Epithelial cell of esophagus (primary cell): ENCODE measurements around the gene SEMA4D.

ENCODE experiments used
- DNase-seq: peaks from one replicate; pipeline ENCODE4 v3.0.0; 2010; ENCODE audit warnings: low read depth
- H3K4me3 ChIP-seq: 2 replicates; pipeline ENCODE4 v1.5.1; 2011; ENCODE audit warnings: mild to moderate bottlenecking, low read length, control low read depth
- CTCF ChIP-seq: IDR thresholded peaks from 2 replicates; pipeline ENCODE4 v1.5.1; 2011; ENCODE audit warnings: low read depth, mild to moderate bottlenecking, low read length, control low read depth, inconsistent platforms; ENCODE audit not compliant: insufficient read depth; ENCODE audit errors: missing control alignments

SEMA4D gene

GRCh38 chr9:89541798-89542197 is 43.9 kb upstream of the SEMA4D start:
- no peak overlapping the region for H3K4me3 ChIP-seq
- TF ChIP-seq CTCF: no peak
- DNase-seq: no peak

DNA sequence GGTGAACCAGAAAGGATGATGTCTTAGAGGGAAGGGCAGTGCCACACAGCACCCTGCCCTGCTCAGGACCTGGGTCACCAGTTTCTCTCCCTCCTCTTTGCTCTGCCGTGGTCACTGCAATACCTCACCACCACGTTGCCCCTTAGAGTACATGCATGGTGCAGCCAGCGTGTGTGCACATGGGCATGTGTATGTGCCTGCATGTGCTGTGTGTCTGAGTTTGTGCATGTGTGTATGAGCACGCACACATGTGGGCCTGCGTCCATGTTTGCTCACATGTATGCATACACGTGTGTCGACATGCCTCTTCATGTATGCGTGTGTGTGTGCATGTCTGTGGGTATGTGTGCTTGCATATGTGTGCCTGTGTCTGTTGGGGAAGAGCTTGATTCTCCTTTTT is 41.5 kb upstream of the SEMA4D start:
- no peak overlapping the region for H3K4me3 ChIP-seq

GRCh38 chr9:89538871-89539270 is 41.0 kb upstream of the SEMA4D start:
- TF ChIP-seq CTCF: no peak
- no peak for DNase-seq
- no peak overlapping the region for H3K4me3 ChIP-seq

More for the DNA sequence above, 41.5 kb upstream of the SEMA4D start:
- no peak for DNase-seq
- no peak for TF ChIP-seq CTCF

DNA sequence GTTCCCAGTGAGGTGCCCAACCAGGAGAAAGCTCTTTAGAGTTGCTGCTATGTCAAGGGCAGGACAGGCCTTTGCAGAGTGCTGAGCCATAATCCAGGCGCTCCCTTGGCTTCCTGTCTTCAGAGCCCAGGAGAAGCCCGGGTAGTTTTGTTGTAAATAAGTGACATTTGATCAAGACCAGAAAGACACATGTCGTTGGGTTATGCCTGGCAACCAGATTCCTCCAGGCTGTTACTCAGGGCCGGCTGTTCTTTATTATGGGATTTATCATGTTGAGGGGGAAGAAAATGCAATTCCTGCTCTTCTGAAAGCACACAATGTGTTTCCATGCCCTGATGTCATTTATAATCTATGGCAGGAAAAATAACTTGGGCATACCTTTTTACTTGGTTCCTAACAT is 39.3 kb upstream of the SEMA4D start:
- no peak for TF ChIP-seq CTCF
- no peak for DNase-seq
- H3K4me3 ChIP-seq: no peak overlapping the region

DNA sequence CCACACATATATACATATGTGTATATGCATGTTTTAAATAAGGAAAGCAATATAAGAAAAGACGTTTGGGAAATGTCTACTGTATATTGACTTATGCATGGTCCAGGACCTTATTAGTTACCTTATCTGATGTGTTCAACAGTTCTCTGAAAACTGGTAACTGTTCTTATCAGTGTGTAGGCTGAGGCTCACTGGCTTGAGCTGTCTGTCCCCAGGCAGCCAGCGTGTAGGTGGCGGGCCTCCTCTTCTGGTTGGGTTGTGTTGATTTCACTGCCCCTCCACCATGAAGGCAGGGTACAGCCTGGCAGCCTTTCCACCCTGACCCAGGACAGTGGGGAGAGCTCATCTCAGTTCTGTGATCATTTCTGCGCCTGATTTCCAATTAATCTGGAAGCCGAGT is 38.7 kb upstream of the SEMA4D start:
- no peak overlapping the region for H3K4me3 ChIP-seq
- no peak for DNase-seq
- no peak for TF ChIP-seq CTCF

GRCh38 chr9:89536145-89536574 is 38.2 kb upstream of the SEMA4D start:
- no peak for DNase-seq
- TF ChIP-seq CTCF: no peak

DNA sequence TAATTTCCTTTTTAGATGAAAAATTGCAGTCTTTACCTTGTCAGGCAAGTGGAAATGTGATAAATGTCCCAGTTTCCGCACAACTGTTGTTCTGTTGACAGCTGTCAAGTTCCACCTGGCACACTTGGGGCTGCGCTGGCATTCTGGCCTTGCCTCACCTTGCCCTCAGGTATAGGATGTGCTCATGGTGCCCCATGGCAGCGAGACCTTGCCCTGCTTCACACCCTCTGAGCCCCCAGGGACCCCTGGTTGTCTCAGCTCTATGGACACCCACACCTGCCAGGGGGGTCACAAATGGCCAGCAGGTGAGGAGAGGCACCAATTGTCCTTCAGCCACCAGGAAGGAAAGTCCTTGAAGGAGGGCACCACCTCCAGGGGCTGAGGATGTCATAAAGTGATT is 37.5 kb upstream of the SEMA4D start:
- DNase-seq: no peak
- H3K4me3 ChIP-seq: no peak overlapping the region

More at GRCh38 chr9:89536145-89536574, 38.2 kb upstream of the SEMA4D start:
- H3K4me3 ChIP-seq: no peak overlapping the region

More for the DNA sequence above, 37.5 kb upstream of the SEMA4D start:
- TF ChIP-seq CTCF: no peak
